OCI-LY7 (cell line): ENCODE measurements around the gene ASCL5. TPM values are rescaled to one million over a fixed set of nuclear protein-coding genes. Genes with fewer than 3 reads are reported as not detected.

ENCODE experiments used
- BruUV-seq: library from RNA; stranded (reverse); fragments of 400-500 nt; replicated peaks from 2 replicates; lab custom pipeline; 2021; lab: Mats Ljungman, UMichigan
- CTCF ChIA-PET: fragments of 300-600 bp; sonication (Branson Sonifier 250); formaldehyde crosslinking; loops from one replicate; lab custom pipeline; 2022; ENCODE audit warnings: antibody characterized with exemption; ENCODE audit not compliant: unreplicated experiment; lab: Charles Lee
- POLR2A ChIA-PET: fragments of 300-600 bp; sonication (Branson Sonifier 250); formaldehyde crosslinking; loops from one replicate; lab custom pipeline; 2022; ENCODE audit warnings: antibody characterized with exemption; lab: Charles Lee
- DNase-seq: peaks from one replicate; pipeline ENCODE4 v3.0.0-alpha.2; 2015; ENCODE audit warnings: low spot score
- H2AFZ ChIP-seq: fragments of 200-600 bp; sonication (generic), shearing (Covaris generic); 2 replicates; pipeline ENCODE4 v1.6.1; 2014; ENCODE audit warnings: mild to moderate bottlenecking, antibody characterized with exemption, low read length, moderate library complexity
- H3K27ac ChIP-seq: fragments of 200-600 bp; sonication (generic); 2 replicates; pipeline ENCODE4 v1.5.1; 2014; ENCODE audit warnings: mixed run types, low read depth, mild to moderate bottlenecking, moderate library complexity, low read length, inconsistent platforms; ENCODE audit not compliant: poor library complexity, severe bottlenecking
- H3K36me3 ChIP-seq: fragments of 200-600 bp; sonication (generic); 2 replicates; pipeline ENCODE4 v1.6.1; 2014; ENCODE audit warnings: mild to moderate bottlenecking, antibody characterized with exemption, low read length, moderate library complexity, mixed read lengths; ENCODE audit not compliant: insufficient read depth
- H3K4me1 ChIP-seq: fragments of 200-600 bp; sonication (generic); 2 replicates; pipeline ENCODE4 v1.5.1; 2014; ENCODE audit warnings: mild to moderate bottlenecking, low read length; ENCODE audit not compliant: insufficient read depth, poor library complexity, severe bottlenecking
- H3K4me2 ChIP-seq: fragments of 200-600 bp; sonication (generic); 2 replicates; pipeline ENCODE4 v1.6.1; 2014; ENCODE audit warnings: mild to moderate bottlenecking, low read length
- H3K4me3 ChIP-seq: fragments of 200-600 bp; sonication (generic); 2 replicates; pipeline ENCODE4 v1.5.1; 2014; ENCODE audit warnings: mild to moderate bottlenecking, low read depth, low read length; ENCODE audit not compliant: poor library complexity, severe bottlenecking
- H3K79me2 ChIP-seq: fragments of 200-600 bp; sonication (generic); 2 replicates; pipeline ENCODE4 v1.6.1; 2016; ENCODE audit warnings: low read depth, mild to moderate bottlenecking, low read length, moderate library complexity, mixed read lengths; ENCODE audit not compliant: insufficient read depth
- H3K9me2 ChIP-seq: fragments of 200-600 bp; sonication (generic); 2 replicates; pipeline ENCODE4 v1.6.1; 2016; ENCODE audit warnings: mild to moderate bottlenecking, low read length, mixed read lengths; ENCODE audit not compliant: insufficient read depth
- H3K9me3 ChIP-seq: fragments of 200-600 bp; sonication (generic); 2 replicates; pipeline ENCODE4 v1.6.1; 2014; ENCODE audit warnings: mild to moderate bottlenecking, mixed run types, low read length, mixed read lengths
- H4K20me1 ChIP-seq: fragments of 200-600 bp; sonication (generic); 2 replicates; pipeline ENCODE4 v1.6.1; 2014; ENCODE audit warnings: mild to moderate bottlenecking, antibody characterized with exemption, low read length, moderate library complexity, mixed read lengths; ENCODE audit not compliant: insufficient read depth
- CTCF ChIP-seq: fragments of 200-600 bp; sonication (generic); conservative IDR thresholded peaks from 2 replicates; pipeline ENCODE4 v1.5.1; 2014; ENCODE audit warnings: mild to moderate bottlenecking, antibody characterized with exemption, low read length, moderate library complexity, mixed read lengths
- EZH2phosphoT487 ChIP-seq: fragments of 200-600 bp; sonication (generic); IDR thresholded peaks from 2 replicates; pipeline ENCODE4 v1.6.1; 2018; ENCODE audit warnings: low read depth, borderline replicate concordance, mild to moderate bottlenecking, mixed run types, antibody characterized with exemption, low read length, moderate library complexity, mixed read lengths
- intact Hi-C: fragments of 100-400 bp; cut with micrococcal nuclease; formaldehyde crosslinking; loops from one replicate; pipeline ENCODE4 v1.10.0; 2022; ENCODE audit not compliant: unreplicated experiment
- total RNA-seq, 2 experiments: library from RNA; depleted of rRNA in 1 of 2; stranded (reverse); fragments of >200 nt in 1 of 2; shearing (Covaris generic) in 1 of 2; gene quantifications; 2 replicates each; pipeline ENCODE4 v1.2.3, GENCODE V29; 2014 to 2022

ASCL5 gene
- total RNA-seq, 2 experiments from 2014 or later: not detected

- Histone ChIP-seq H3K4me1 (no peaks in the 10 kb centered on the region), H4K20me1 (no peaks in the 10 kb centered on the region), H3K4me2 (no peak overlapping the region), H2AFZ (no peak overlapping the region), H3K4me3 (no peak overlapping the region), H3K27ac (no peak overlapping the region), H3K36me3 (peaks cover 37% of the 10 kb centered on the region; the same call in 1 of the 2 replicates), H3K9me2 (no peaks in the 10 kb centered on the region), H3K79me2 (no peaks in the 10 kb centered on the region), H3K9me3 (no peaks in the 10 kb centered on the region)
- BruUV-seq: no TSS peak
- CTCF ChIA-PET: no interaction called here
- intact Hi-C loops: no loop called here
- POLR2A ChIA-PET: no interaction called here
- no peak for TF ChIP-seq EZH2phosphoT487
- TF ChIP-seq CTCF: no peak
- no peak for DNase-seq
Observed at GRCh38 chr1:201143726-201144635, 17.0 kb upstream of the ASCL5 start.

DNA sequence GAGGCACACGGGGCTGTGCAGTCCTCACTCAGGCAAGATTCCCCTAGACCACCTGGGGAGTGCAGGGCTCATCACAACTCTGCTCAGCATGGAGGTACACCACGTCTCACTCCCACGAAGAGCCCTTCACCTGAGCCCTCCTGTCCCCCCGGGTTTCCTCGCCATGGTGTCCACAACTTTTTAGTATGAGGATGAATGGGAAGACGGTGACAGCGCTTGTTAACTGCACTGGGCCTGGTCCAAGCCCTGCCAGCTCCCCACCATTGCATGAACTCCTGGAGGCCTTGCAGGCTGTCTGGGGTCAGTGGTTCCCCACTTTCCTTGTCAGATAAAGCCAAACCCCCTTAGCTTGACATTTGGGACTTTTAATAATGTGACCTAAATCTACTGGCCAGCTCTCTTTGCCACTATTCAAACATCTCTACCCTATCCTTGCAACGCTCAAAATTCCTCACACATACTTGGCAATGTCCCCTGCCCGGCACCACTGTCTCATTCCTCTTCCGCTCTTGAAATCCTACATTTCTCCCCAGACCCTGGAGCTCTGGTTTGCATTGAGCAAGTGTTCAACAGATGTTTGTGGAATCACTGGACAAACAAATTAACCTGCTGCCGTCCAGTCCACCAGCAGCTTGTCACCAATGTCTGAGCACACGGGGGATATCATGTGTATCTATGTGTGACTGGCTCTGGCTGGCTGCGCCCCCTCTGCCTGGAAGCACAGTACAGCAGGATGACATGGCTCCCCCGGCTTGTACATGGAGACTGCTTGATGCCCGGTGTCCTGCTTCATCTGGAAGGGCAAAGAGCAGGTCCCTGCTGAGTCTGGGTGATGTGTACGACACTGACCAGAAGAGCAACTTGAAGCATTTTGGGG, 16.1 kb upstream of the ASCL5 start:
- TF ChIP-seq CTCF (no peak), EZH2phosphoT487 (no peak)
- Histone ChIP-seq H3K4me3 (no peak overlapping the region), H4K20me1 (no peaks in the 10 kb centered on the region), H3K27ac (no peak overlapping the region), H3K4me2 (no peak overlapping the region), H3K4me1 (no peaks in the 10 kb centered on the region), H2AFZ (no peak overlapping the region), H3K36me3 (peaks cover 30% of the 10 kb centered on the region; the same call in 1 of the 2 replicates), H3K9me2 (no peaks in the 10 kb centered on the region), H3K79me2 (no peaks in the 10 kb centered on the region), H3K9me3 (no peaks in the 10 kb centered on the region)
- ChIA-PET POLR2A (no interaction called here), CTCF (no interaction called here)
- BruUV-seq: no TSS peak
- DNase-seq: no peak
- intact Hi-C loops: no loop called here
